Activated naive CD8-positive, alpha-beta T cell treated with anti-CD3 and anti-CD28 coated beads for 36 hours (primary cell): ENCODE results near the gene MIEF1. TPM values are rescaled to one million over a fixed set of nuclear protein-coding genes. Genes with fewer than 3 reads are reported as not detected.

Source experiments
- DNase-seq: peaks from one replicate; pipeline ENCODE4 v3.0.0; 2021
- H3K27ac Mint-ChIP-seq: one replicate; pipeline ENCODE4 v1.8.0; 2022; ENCODE audit warnings: mild to moderate bottlenecking, moderate library complexity, mixed read lengths
- H3K27me3 Mint-ChIP-seq: one replicate; pipeline ENCODE4 v1.8.0; 2022; ENCODE audit warnings: mild to moderate bottlenecking, mixed read lengths
- H3K36me3 Mint-ChIP-seq: one replicate; pipeline ENCODE4 v1.8.0; 2021; ENCODE audit warnings: mild to moderate bottlenecking, mixed read lengths
- H3K4me1 Mint-ChIP-seq: one replicate; pipeline ENCODE4 v1.8.0; 2021; ENCODE audit warnings: mixed read lengths
- H3K4me3 Mint-ChIP-seq: one replicate; pipeline ENCODE4 v1.8.0; 2022; ENCODE audit warnings: mild to moderate bottlenecking, moderate library complexity, mixed read lengths
- H3K9me3 Mint-ChIP-seq: one replicate; pipeline ENCODE4 v1.8.0; 2022; ENCODE audit warnings: mixed read lengths
- total RNA-seq, 2 experiments: library from RNA; stranded (reverse); gene quantifications; one replicate each; pipeline ENCODE4 v1.2.3, GENCODE V29; 2021

MIEF1 gene
- total RNA-seq: 10 to 100 TPM; 62.9 to 65.0 TPM

GRCh38 chr22:39502109-39502788, at the start of gene MIEF1:
MIEF1 (plus strand) TSS chr22:39502290; CDS start chr22:39511295, 9,005 bp downstream.
- H3K9me3 Mint-ChIP-seq: no peaks in the 10 kb centered on the region
- DNase-seq: peak; percentile 94
- H3K27me3 Mint-ChIP-seq: no peaks in the 10 kb centered on the region
- peak within 1 kb of the TSS; percentile 96 for H3K27ac Mint-ChIP-seq
- H3K36me3 Mint-ChIP-seq: peaks cover 34% of the 10 kb centered on the region
- H3K4me1 Mint-ChIP-seq: peaks cover 23% of the 10 kb centered on the region
- H3K4me3 Mint-ChIP-seq: peak within 1 kb of the TSS; percentile 94

- peaks cover 18% of the 10 kb centered on the region for H3K4me1 Mint-ChIP-seq
- peaks cover 9% of the 10 kb centered on the region for H3K27me3 Mint-ChIP-seq
- H3K36me3 Mint-ChIP-seq: peaks cover 6% of the 10 kb centered on the region
- H3K9me3 Mint-ChIP-seq: peaks cover 3% of the 10 kb centered on the region
- DNase-seq: no peak
- no peak overlapping the region for H3K27ac Mint-ChIP-seq
- H3K4me3 Mint-ChIP-seq: no peak overlapping the region
Measured at GRCh38 chr22:39452740-39453040, 49.4 kb upstream of the MIEF1 start.

- H3K27ac Mint-ChIP-seq: no peak overlapping the region
- peaks cover 18% of the 10 kb centered on the region for H3K27me3 Mint-ChIP-seq
- peaks cover 17% of the 10 kb centered on the region for H3K4me1 Mint-ChIP-seq
- peaks cover 3% of the 10 kb centered on the region for H3K9me3 Mint-ChIP-seq
- H3K36me3 Mint-ChIP-seq: peaks cover 6% of the 10 kb centered on the region
- no peak for DNase-seq
- no peak overlapping the region for H3K4me3 Mint-ChIP-seq
Measured at GRCh38 chr22:39453765-39454378, 48.2 kb upstream of the MIEF1 start.

GRCh38 chr22:39454385-39454871, 47.7 kb upstream of the MIEF1 start:
- DNase-seq: no peak
- no peak overlapping the region for H3K27ac Mint-ChIP-seq
- H3K36me3 Mint-ChIP-seq: peaks cover 6% of the 10 kb centered on the region
- peaks cover 23% of the 10 kb centered on the region for H3K27me3 Mint-ChIP-seq
- no peak overlapping the region for H3K4me3 Mint-ChIP-seq
- H3K9me3 Mint-ChIP-seq: peaks cover 3% of the 10 kb centered on the region
- peaks cover 17% of the 10 kb centered on the region for H3K4me1 Mint-ChIP-seq

- H3K27ac Mint-ChIP-seq: no peak within 1 kb of the TSS
- H3K36me3 Mint-ChIP-seq: peaks cover 6% of the 10 kb centered on the region
- peaks cover 13% of the 10 kb centered on the region for H3K4me1 Mint-ChIP-seq
- H3K9me3 Mint-ChIP-seq: peaks cover 3% of the 10 kb centered on the region
- peaks cover 23% of the 10 kb centered on the region for H3K27me3 Mint-ChIP-seq
- H3K4me3 Mint-ChIP-seq: peak within 1 kb of the TSS; percentile 60
- no peak for DNase-seq
Measured at GRCh38 chr22:39456522-39457197, 45.4 kb upstream of the MIEF1 start, which contains the start of gene MGAT3. MGAT3 (plus strand) TSS chr22:39457012; CDS start chr22:39487348, 30,336 bp downstream.

- Mint-ChIP-seq H3K4me3 (no peak overlapping the region), H3K36me3 (peaks cover 6% of the 10 kb centered on the region), H3K27me3 (peaks cover 23% of the 10 kb centered on the region)
Measured at GRCh38 chr22:39457198-39457555, 44.9 kb upstream of the MIEF1 start.

GRCh38 chr22:39457556-39458443, 44.3 kb upstream of the MIEF1 start:
- peaks cover 6% of the 10 kb centered on the region for H3K36me3 Mint-ChIP-seq
- DNase-seq: no peak
- H3K4me1 Mint-ChIP-seq: peaks cover 7% of the 10 kb centered on the region
- no peak overlapping the region for H3K27ac Mint-ChIP-seq
- peaks cover 23% of the 10 kb centered on the region for H3K27me3 Mint-ChIP-seq
- H3K9me3 Mint-ChIP-seq: peaks cover 3% of the 10 kb centered on the region
- peak overlapping the region; percentile 71 for H3K4me3 Mint-ChIP-seq

More at GRCh38 chr22:39457198-39457555, 44.9 kb upstream of the MIEF1 start:
- Mint-ChIP-seq H3K9me3 (peaks cover 3% of the 10 kb centered on the region), H3K27ac (no peak overlapping the region), H3K4me1 (peaks cover 10% of the 10 kb centered on the region)
- DNase-seq: peak; percentile 13

GRCh38 chr22:39458444-39459083, 43.5 kb upstream of the MIEF1 start:
- no peak for DNase-seq
- Mint-ChIP-seq H3K4me3 (peak overlapping the region; percentile 20), H3K36me3 (peaks cover 6% of the 10 kb centered on the region), H3K9me3 (peaks cover 3% of the 10 kb centered on the region), H3K27me3 (peaks cover 23% of the 10 kb centered on the region), H3K4me1 (peaks cover 7% of the 10 kb centered on the region), H3K27ac (no peak overlapping the region)

GRCh38 chr22:39459681-39460080, 42.4 kb upstream of the MIEF1 start:
- no peak for DNase-seq
- Mint-ChIP-seq H3K4me3 (no peak overlapping the region), H3K27ac (no peak overlapping the region), H3K27me3 (peaks cover 23% of the 10 kb centered on the region), H3K36me3 (peaks cover 6% of the 10 kb centered on the region), H3K4me1 (peaks cover 7% of the 10 kb centered on the region), H3K9me3 (peaks cover 3% of the 10 kb centered on the region)

- Mint-ChIP-seq H3K36me3 (no peaks in the 10 kb centered on the region), H3K4me1 (no peaks in the 10 kb centered on the region), H3K27ac (no peak overlapping the region), H3K27me3 (peaks cover 14% of the 10 kb centered on the region), H3K4me3 (no peak overlapping the region), H3K9me3 (no peaks in the 10 kb centered on the region)
- DNase-seq: no peak
Measured at GRCh38 chr22:39462443-39463221, 39.5 kb upstream of the MIEF1 start.

GRCh38 chr22:39463277-39463676, 38.8 kb upstream of the MIEF1 start:
- Mint-ChIP-seq H3K27me3 (peaks cover 11% of the 10 kb centered on the region), H3K36me3 (no peaks in the 10 kb centered on the region), H3K27ac (no peak overlapping the region), H3K9me3 (no peaks in the 10 kb centered on the region), H3K4me3 (no peak overlapping the region), H3K4me1 (no peaks in the 10 kb centered on the region)
- no peak for DNase-seq

- H3K9me3 Mint-ChIP-seq: no peaks in the 10 kb centered on the region
- no peak overlapping the region for H3K27ac Mint-ChIP-seq
- H3K36me3 Mint-ChIP-seq: no peaks in the 10 kb centered on the region
- no peaks in the 10 kb centered on the region for H3K4me1 Mint-ChIP-seq
- peaks cover 4% of the 10 kb centered on the region for H3K27me3 Mint-ChIP-seq
- no peak overlapping the region for H3K4me3 Mint-ChIP-seq
- DNase-seq: no peak
Measured at GRCh38 chr22:39463931-39464390, 38.1 kb upstream of the MIEF1 start.

GRCh38 chr22:39466228-39467006, 35.7 kb upstream of the MIEF1 start:
- H3K36me3 Mint-ChIP-seq: no peaks in the 10 kb centered on the region
- no peaks in the 10 kb centered on the region for H3K9me3 Mint-ChIP-seq
- H3K4me3 Mint-ChIP-seq: no peak overlapping the region
- no peak for DNase-seq
- peaks cover 3% of the 10 kb centered on the region for H3K4me1 Mint-ChIP-seq
- no peak overlapping the region for H3K27ac Mint-ChIP-seq
- no peaks in the 10 kb centered on the region for H3K27me3 Mint-ChIP-seq
